HepG2 (cell line): Measurements from ENCODE around the gene CUL7. TPM values are rescaled to one million over a fixed set of nuclear protein-coding genes. Genes with fewer than 3 reads are reported as not detected.

ENCODE experiments used
- BRD4 ChIP-seq: sonication (generic); formaldehyde crosslinking; IDR thresholded peaks from 2 replicates; pipeline ENCODE4 v1.4.0; 2020; ENCODE audit warnings: missing genetic modification reagents
- CSRNP1 ChIP-seq: sonication (generic); formaldehyde crosslinking; IDR thresholded peaks from 2 replicates; pipeline ENCODE4 v1.8.1; 2023; ENCODE audit warnings: mild to moderate bottlenecking, missing genetic modification reagents
- CTCF ChIP-seq: sonication (generic); formaldehyde crosslinking; IDR thresholded peaks from 2 replicates; pipeline ENCODE4 v1.5.0; 2020; ENCODE audit warnings: mild to moderate bottlenecking, missing genetic modification reagents, moderate library complexity
- DRAP1 ChIP-seq: IDR thresholded peaks from 2 replicates; pipeline ENCODE4 v1.6.1; 2016; ENCODE audit warnings: missing genetic modification reagents, missing compliant biosample characterization
- EZH2 ChIP-seq: conservative IDR thresholded peaks from 2 replicates; pipeline ENCODE4 v1.6.1; 2012; ENCODE audit warnings: mild to moderate bottlenecking, low read depth, low read length, moderate library complexity
- FOXK2 ChIP-seq: fragments of 450-650 bp; IDR thresholded peaks from 2 replicates; pipeline ENCODE4 v1.6.1; 2016
- FOXP1 ChIP-seq, 2 experiments: fragments of 450-650 bp in 1 of 2; IDR thresholded peaks; 2 replicates each; pipeline ENCODE4 v1.6.1; 2017 to 2018; ENCODE audit warnings: antibody characterized with exemption in 1 of 2
- HMGXB3 ChIP-seq: sonication (generic); formaldehyde crosslinking; IDR thresholded peaks from 2 replicates; pipeline ENCODE4 v1.4.0; 2020; ENCODE audit warnings: missing genetic modification reagents, borderline replicate concordance
- HNRNPK ChIP-seq: fragments of 200-400 bp; formaldehyde crosslinking; IDR thresholded peaks from 2 replicates; pipeline ENCODE4 v1.6.1; 2018; ENCODE audit warnings: low read length, low read depth, moderate library complexity, mild to moderate bottlenecking; ENCODE audit not compliant: poor library complexity, severe bottlenecking
- HOXA7 ChIP-seq: sonication (generic); formaldehyde crosslinking; IDR thresholded peaks from 2 replicates; pipeline ENCODE4 v1.8.1; 2022; ENCODE audit warnings: mild to moderate bottlenecking, missing genetic modification reagents, moderate library complexity
- PITX1 ChIP-seq: sonication (generic); formaldehyde crosslinking; IDR thresholded peaks from 2 replicates; pipeline ENCODE4 v1.5.1; 2020; ENCODE audit warnings: mild to moderate bottlenecking, missing genetic modification reagents
- POLR2G ChIP-seq: fragments of 200-400 bp; formaldehyde crosslinking; IDR thresholded peaks from 2 replicates; pipeline ENCODE4 v1.6.1; 2018; ENCODE audit warnings: mild to moderate bottlenecking, low read depth, low read length, moderate library complexity
- RARA ChIP-seq: IDR thresholded peaks from 2 replicates; pipeline ENCODE4 v1.6.1; 2016; ENCODE audit warnings: missing genetic modification reagents, missing compliant biosample characterization
- XRCC5 ChIP-seq: fragments of 200-400 bp; formaldehyde crosslinking; optimal IDR thresholded peaks from 2 replicates; pipeline ENCODE3; 2017; ENCODE audit warnings: mild to moderate bottlenecking, low read length
- ZNF564 ChIP-seq: sonication (generic); formaldehyde crosslinking; IDR thresholded peaks from 2 replicates; pipeline ENCODE4 v1.8.1; 2023; ENCODE audit warnings: mild to moderate bottlenecking, missing genetic modification reagents
- ZNF639 ChIP-seq: conservative IDR thresholded peaks from 2 replicates; pipeline ENCODE4 v1.6.1; 2018; ENCODE audit warnings: missing genetic modification reagents
- ZNF660 ChIP-seq: sonication (generic); formaldehyde crosslinking; IDR thresholded peaks from 2 replicates; pipeline ENCODE4 v1.5.1; 2020; ENCODE audit warnings: mild to moderate bottlenecking, low read depth, missing genetic modification reagents, borderline replicate concordance
- ZNF790 ChIP-seq: sonication (generic); formaldehyde crosslinking; IDR thresholded peaks from 2 replicates; pipeline ENCODE4 v1.8.0; 2022; ENCODE audit warnings: missing genetic modification reagents, mild to moderate bottlenecking, borderline replicate concordance
- ZSCAN20 ChIP-seq: sonication (generic); formaldehyde crosslinking; IDR thresholded peaks from 2 replicates; pipeline ENCODE4 v1.4.0; 2020; ENCODE audit warnings: missing genetic modification reagents, mild to moderate bottlenecking, borderline replicate concordance
- polyA plus RNA-seq, 8 experiments: library from polyadenylated mRNA; depleted of rRNA in 3 of 8; stranded (reverse) in 7 of 8; unstranded in 1 of 8; fragments of >200 nt; fragmentation: Illumina TruSeq in 4 of 8; extraction: Trizol in 4 of 8; gene quantifications; 2 replicates each; pipeline versions ENCODE4 v1.2.1 to v1.2.3, GENCODE V29; 2011 to 2016; ENCODE audit warnings: low read depth in 4 of 8, missing spikeins in 1 of 8, mixed read lengths in 1 of 8; ENCODE audit not compliant: insufficient read depth in 1 of 8
- total RNA-seq, 5 experiments: library from RNA; depleted of rRNA; stranded (reverse); fragments of >200 nt; fragmentation: Illumina TruSeq; extraction: Trizol; gene quantifications; 2 replicates each; pipeline ENCODE4 v1.2.3, GENCODE V29; 2016; ENCODE audit warnings: low read depth in 1 of 5

CUL7 gene
- total and polyA plus RNA-seq, 2 of the 13 experiments (the other 11 are each of a cell fraction or from before 2014, with no cell fraction given): 32.0 to 60.7 TPM

- peak; percentile 82 for TF ChIP-seq POLR2G
- TF ChIP-seq FOXK2: no peak
- TF ChIP-seq ZNF639 (CRISPR knock-in tag): 0 out of 2 replicates have a peak, but pooled peaks have one; percentile 23
- no peak for TF ChIP-seq EZH2
- TF ChIP-seq BRD4 (CRISPR knock-in tag): no peak; the same call in 1 of the 2 replicates
- TF ChIP-seq ZNF790 (CRISPR knock-in tag): no peak
- TF ChIP-seq FOXP1 (IDR thresholded peaks at IDR 0.05): no peak
- TF ChIP-seq FOXP1 (CRISPR knock-in tag; IDR thresholded peaks at IDR 0.05): peak; percentile 93
- peak; percentile 84 for TF ChIP-seq PITX1 (CRISPR knock-in tag)
- no peak for TF ChIP-seq HOXA7 (CRISPR knock-in tag)
- no peak for TF ChIP-seq HNRNPK
- TF ChIP-seq DRAP1: peak; percentile 51; the same call in 1 of the 2 replicates
- no peak for TF ChIP-seq ZNF660 (CRISPR knock-in tag)
- TF ChIP-seq CTCF (CRISPR knock-in tag): no peak
- peak; percentile 64; the same call in 1 of the 2 replicates for TF ChIP-seq HMGXB3 (CRISPR knock-in tag)
- peak; percentile 62; the same call in 1 of the 2 replicates for TF ChIP-seq RARA
- 0 out of 2 replicates have a peak, but pooled peaks have one; percentile 33 for TF ChIP-seq CSRNP1 (CRISPR knock-in tag)
- no peak for TF ChIP-seq XRCC5
- TF ChIP-seq ZSCAN20 (CRISPR knock-in tag): peak; percentile 36; the same call in 1 of the 2 replicates
- peak; percentile 63; the same call in 1 of the 2 replicates for TF ChIP-seq ZNF564 (CRISPR knock-in tag)
These were observed 36.4 kb upstream of the CUL7 start (continued) for GRCh38 chr6:43089874-43090558.
